Adrenal gland (tissue), 12 donors: ENCODE measurements around the gene MARCHF7. TPM values are rescaled to one million over a fixed set of nuclear protein-coding genes. Genes with fewer than 3 reads are reported as not detected.
"Not testable (repeated sequence)": the region's sequence is repeated elsewhere in the genome, so short reads cannot be mapped to it uniquely, and the experiment has no call there.

Experiments
- DNase-seq, 7 donors: peaks; one replicate each; pipeline ENCODE4 v3.0.0-alpha.2; 2019 to 2020
- H3K27ac ChIP-seq, 5 donors: fragments of 200-600 bp; sonication (generic) in 4 of 5; 1 replicate in 3 of 5; 2 replicates in 2 of 5; pipeline versions ENCODE4 v1.5.1 to v1.8.0; 2016 to 2020; ENCODE audit warnings: mild to moderate bottlenecking in 1 of 5
- H3K27me3 ChIP-seq: fragments of 200-600 bp; 2 replicates; pipeline ENCODE4 v1.8.0; 2021
- H3K36me3 ChIP-seq, 2 donors: fragments of 200-600 bp; replicated peaks in 1 of 2; 1 replicate in 1 of 2; 2 replicates in 1 of 2; pipeline versions ENCODE4 v1.5.1 to v1.8.0; 2018 to 2022
- H3K4me1 ChIP-seq, 2 donors: fragments of 200-600 bp; replicated peaks in 1 of 2; 1 replicate in 1 of 2; 2 replicates in 1 of 2; pipeline versions ENCODE4 v1.5.1 to v1.8.0; 2018 to 2021
- H3K4me3 ChIP-seq, 4 donors: fragments of 200-600 bp; sonication (generic) in 3 of 4; one replicate each; pipeline ENCODE4 v1.5.1; 2016 to 2018
- H3K9me3 ChIP-seq, 3 donors: fragments of 200-600 bp; sonication (generic) in 1 of 3; replicated peaks in 1 of 3; 1 replicate in 2 of 3; 2 replicates in 1 of 3; pipeline versions ENCODE4 v1.5.1 to v1.8.0; 2016 to 2021
- POLR2A ChIP-seq, 2 donors: fragments of 450-650 bp; IDR thresholded peaks; one replicate each; pipeline ENCODE4 v1.6.1; 2017; ENCODE audit warnings: antibody characterized with exemption in 2 of 2, mild to moderate bottlenecking in 2 of 2, moderate library complexity in 1 of 2
- WGBS, 4 donors: extraction: QIAGEN DNeasy Blood & Tissue Kit in 2 of 4; methylation state at CpG; one replicate each; pipeline versions ENCODE4 v1.1.5 to v1.1.7; 2013 to 2017; 5-methylcytosine and 5-hydroxymethylcytosine counted together
- intact Hi-C, 2 donors: fragments of 100-400 bp; cut with DNase I; formaldehyde crosslinking; loops; one replicate each; pipeline versions ENCODE4 v1.14.1 to v1.15.0; 2022 to 2023
- polyA plus RNA-seq, 3 donors: library from polyadenylated mRNA; stranded (reverse); fragments of 200-250 nt in 2 of 3; fragments of 350-450 nt in 1 of 3; fragmentation: Illumina TruSeq in 1 of 3; extraction: RNeasy Lipid Tissue Mini Kit (QIAGEN cat#74804) in 1 of 3; gene quantifications; one replicate each; pipeline ENCODE4 v1.2.3, GENCODE V29; 2013 to 2014
- total RNA-seq, 9 donors: library from RNA; depleted of rRNA in 4 of 9; stranded (reverse); fragments of >200 nt in 4 of 9; fragments of 120-200 nt in 1 of 9; fragmentation: NEBNext Ultra II Directional in 1 of 9; extraction: Animal tissue kit (Norgen Biotek cat#: 25700) in 1 of 9; gene quantifications; one replicate each; pipeline versions ENCODE4 v1.1.0 to v1.2.4, GENCODE V29; 2013 to 2023
- TF ChIP-seq, protein P1 (sequence below), 6 experiments: fragments of 450-650 bp in 4 of 6; fragments of 200-600 bp in 2 of 6; sonication (generic) in 1 of 6; IDR thresholded peaks; 1 replicate in 5 of 6; 2 replicates in 1 of 6; pipeline versions ENCODE4 v1.5.1 to v1.8.0; 2016 to 2021; ENCODE audit warnings: antibody characterized with exemption in 6 of 6, mild to moderate bottlenecking in 2 of 6, moderate library complexity in 1 of 6
- donor health status: healthy with polysubstance abuse.
- donor health status: Bipolar disorder and iron deficiency.
- donor health status: DM: yes; HTN: yes; CAD: no.
- donor health status: DM: no; HTN: no; CAD: no.
- donor health status: DM: no; HTN: no; CAD: no.
- donor health status: DM: yes; HTN: yes; CAD: no.

The MARCHF7 gene
- total and polyA plus RNA-seq, 12 donors: 15.6 to 109 (median 64.3) TPM

DNA sequence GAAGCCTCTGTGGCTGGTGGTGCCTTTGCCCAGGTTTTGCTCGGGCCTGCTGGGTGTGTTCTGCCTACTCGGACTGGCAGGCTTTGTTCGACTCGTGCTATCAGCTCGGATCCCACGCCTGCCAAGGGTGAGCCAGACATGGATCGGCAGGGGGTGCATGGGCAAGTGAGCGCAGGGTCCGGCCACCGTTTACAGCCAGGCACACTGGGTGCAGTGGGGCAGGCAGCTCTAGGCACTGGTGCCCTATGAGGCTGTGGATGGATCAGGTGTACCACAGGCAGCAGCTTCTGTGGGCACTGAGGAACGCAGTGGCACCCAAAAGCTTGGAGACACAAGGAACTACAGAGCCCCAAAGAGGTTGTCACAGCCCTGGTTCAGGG lies 25.6 kb downstream of the MARCHF7 start:
- Histone ChIP-seq H3K36me3 (peaks cover 0 to 24% of the 10 kb centered on the region in 2 donors), H3K27ac (no peak overlapping the region), H3K9me3 (no peaks in the 10 kb centered on the region), H3K4me1 (peaks cover 11 to 20% of the 10 kb centered on the region in 2 donors), H3K27me3 (no peaks in the 10 kb centered on the region), H3K4me3 (no peak overlapping the region)
- DNase-seq: no peak
- WGBS, 4 donors: 93 to 100% (median 96%) methylated on average over 1 to 11 of the region's 11 CpGs
- intact Hi-C loops: no loop called here
- no peak for TF ChIP-seq POLR2A (IDR thresholded peaks at IDR 0.05)
- TF ChIP-seq, protein P1, sequence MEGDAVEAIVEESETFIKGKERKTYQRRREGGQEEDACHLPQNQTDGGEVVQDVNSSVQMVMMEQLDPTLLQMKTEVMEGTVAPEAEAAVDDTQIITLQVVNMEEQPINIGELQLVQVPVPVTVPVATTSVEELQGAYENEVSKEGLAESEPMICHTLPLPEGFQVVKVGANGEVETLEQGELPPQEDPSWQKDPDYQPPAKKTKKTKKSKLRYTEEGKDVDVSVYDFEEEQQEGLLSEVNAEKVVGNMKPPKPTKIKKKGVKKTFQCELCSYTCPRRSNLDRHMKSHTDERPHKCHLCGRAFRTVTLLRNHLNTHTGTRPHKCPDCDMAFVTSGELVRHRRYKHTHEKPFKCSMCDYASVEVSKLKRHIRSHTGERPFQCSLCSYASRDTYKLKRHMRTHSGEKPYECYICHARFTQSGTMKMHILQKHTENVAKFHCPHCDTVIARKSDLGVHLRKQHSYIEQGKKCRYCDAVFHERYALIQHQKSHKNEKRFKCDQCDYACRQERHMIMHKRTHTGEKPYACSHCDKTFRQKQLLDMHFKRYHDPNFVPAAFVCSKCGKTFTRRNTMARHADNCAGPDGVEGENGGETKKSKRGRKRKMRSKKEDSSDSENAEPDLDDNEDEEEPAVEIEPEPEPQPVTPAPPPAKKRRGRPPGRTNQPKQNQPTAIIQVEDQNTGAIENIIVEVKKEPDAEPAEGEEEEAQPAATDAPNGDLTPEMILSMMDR (IDR thresholded peaks at IDR 0.05): no peak

DNA sequence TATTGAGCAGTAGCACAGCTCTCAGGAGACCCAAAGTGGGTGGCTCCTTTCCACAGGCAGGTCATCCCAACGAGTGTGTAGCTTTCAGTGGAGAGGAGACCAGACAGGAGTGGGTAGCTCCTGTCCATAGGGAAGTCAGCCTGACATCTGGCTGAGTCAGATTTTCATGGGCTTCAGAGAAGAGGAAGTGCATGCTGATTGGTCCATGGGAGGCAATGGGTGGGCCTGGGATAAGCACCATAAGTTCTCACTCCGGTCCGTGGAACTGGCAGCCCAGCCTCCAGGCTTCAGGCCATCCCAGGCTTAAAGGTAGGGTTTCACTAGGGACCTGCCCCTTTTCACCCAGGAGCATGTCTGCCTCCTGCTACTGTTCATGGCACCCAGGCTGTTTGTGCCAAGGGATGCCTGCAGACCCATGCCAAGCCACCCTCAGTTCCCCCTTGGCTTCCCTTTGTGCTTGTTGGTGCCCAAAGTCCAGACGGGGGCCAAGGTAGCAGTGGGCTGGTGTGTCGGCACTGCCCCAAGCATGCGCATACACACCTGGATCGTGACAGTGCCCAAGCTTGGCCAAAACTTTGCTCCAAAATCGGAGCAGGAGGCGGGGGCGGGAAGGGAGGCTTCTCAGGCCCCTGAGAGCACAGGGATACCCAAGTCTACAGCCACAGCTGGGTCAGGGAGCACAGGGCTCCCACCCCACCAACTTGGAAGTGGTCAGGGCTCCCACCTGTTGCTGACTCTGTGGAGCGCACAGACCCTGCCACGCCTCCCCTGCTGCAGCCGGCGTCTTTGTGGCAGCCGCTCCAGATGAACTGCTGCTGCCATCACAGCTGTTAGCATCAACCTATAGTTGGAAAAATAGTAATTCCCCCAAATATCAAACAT lies 26.4 kb downstream of the MARCHF7 start:
- TF ChIP-seq, protein P1 (IDR thresholded peaks at IDR 0.05): no peak
- TF ChIP-seq POLR2A (IDR thresholded peaks at IDR 0.05): no peak

DNA sequence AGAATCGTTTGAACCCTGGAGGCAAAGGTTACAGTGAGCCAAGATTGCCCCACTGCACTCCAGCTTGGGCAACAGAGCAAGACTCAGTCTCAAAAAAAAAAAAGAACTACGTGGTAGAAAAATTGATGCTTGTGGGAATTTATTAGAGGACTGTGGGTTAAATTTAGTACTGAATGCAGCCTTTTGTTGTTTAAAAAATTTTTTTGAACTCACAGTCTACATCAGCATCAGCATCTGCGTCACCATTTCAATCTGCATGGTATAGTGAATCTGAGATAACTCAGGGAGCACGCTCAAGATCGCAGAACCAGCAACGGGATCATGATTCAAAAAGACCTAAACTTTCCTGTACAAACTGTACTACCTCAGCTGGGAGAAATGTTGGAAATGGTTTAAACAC lies 30.5 kb downstream of the MARCHF7 start:
- peaks cover 0 to 8% of the 10 kb centered on the region in 2 donors for H3K4me1 ChIP-seq
- peaks cover 0 to 46% of the 10 kb centered on the region in 2 donors for H3K36me3 ChIP-seq
- WGBS, 4 donors: 95 to 99% (median 96%) methylated on average over 6 of the region's 6 CpGs
- no peak overlapping the region for H3K4me3 ChIP-seq
- intact Hi-C loops: no loop called here
- H3K27me3 ChIP-seq: no peaks in the 10 kb centered on the region
- TF ChIP-seq, protein P1 (IDR thresholded peaks at IDR 0.05): no peak
- TF ChIP-seq POLR2A (IDR thresholded peaks at IDR 0.05): no peak
- no peak for DNase-seq
- H3K27ac ChIP-seq: no peak overlapping the region
- H3K9me3 ChIP-seq: no peaks in the 10 kb centered on the region

More for the DNA sequence above, 26.4 kb downstream of the MARCHF7 start:
- WGBS, 4 donors: 92 to 96% (median 93%) methylated on average over 7 to 15 of the region's 15 CpGs
- no peaks in the 10 kb centered on the region for H3K27me3 ChIP-seq
- H3K27ac ChIP-seq: no peak overlapping the region
- no peak overlapping the region for H3K4me3 ChIP-seq
- intact Hi-C loops: no loop called here
- H3K4me1 ChIP-seq: peaks cover 11 to 20% of the 10 kb centered on the region in 2 donors
- H3K9me3 ChIP-seq: no peaks in the 10 kb centered on the region
- H3K36me3 ChIP-seq: peaks cover 0 to 26% of the 10 kb centered on the region in 2 donors
- DNase-seq: no peak

DNA sequence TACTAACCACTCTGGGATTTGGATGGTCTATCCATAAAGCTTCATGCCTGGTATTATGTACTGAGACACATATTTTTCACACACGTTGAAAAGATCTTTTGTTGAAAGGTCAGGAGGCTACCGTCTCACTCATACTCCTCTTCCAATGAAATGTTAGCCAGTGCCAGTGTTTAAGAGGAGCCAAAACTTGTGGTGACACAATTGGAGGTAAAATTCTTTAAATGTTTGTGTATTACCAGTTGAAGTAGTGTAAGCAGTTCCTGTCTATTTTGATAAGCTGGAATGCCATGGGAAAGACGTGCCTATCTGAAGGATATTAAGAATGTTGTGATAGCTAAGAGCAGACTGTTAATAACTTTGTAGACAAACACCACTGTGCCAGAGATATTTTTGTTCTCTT lies 32.1 kb downstream of the MARCHF7 start:
- TF ChIP-seq, protein P1 (IDR thresholded peaks at IDR 0.05): no peak
- no peak for TF ChIP-seq POLR2A (IDR thresholded peaks at IDR 0.05)
- intact Hi-C loops: no loop called here

DNA sequence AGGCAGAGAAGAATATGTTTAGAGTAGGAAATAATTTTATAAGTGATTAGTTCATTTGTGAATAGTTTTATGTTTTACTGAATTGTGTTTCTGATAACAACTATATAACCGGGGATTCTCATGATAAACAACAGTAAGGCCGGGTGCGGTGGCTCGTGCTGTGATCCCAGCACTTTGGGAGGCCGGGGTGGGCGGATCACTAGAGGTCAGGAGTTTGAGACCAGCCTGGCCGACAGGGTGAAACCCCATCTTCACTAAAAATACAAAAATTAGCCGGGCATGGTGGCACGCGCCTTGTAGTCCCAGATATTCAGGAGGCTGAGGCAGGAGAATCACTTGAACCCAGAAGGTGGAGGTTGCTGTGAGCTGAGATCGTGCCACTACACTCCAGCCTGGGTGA lies 32.9 kb downstream of the MARCHF7 start:
- DNase-seq, H3K27me3 ChIP-seq, H3K27ac ChIP-seq, intact Hi-C loops, H3K4me3 ChIP-seq, H3K4me1 ChIP-seq, H3K9me3 ChIP-seq: not testable (repeated sequence)
- 95 to 98% (median 96%) methylated on average over 11 of the region's 11 CpGs for WGBS, 4 donors
- peaks cover 0 to 56% of the 10 kb centered on the region in 2 donors for H3K36me3 ChIP-seq

More for the DNA sequence above, 32.1 kb downstream of the MARCHF7 start:
- Histone ChIP-seq H3K36me3 (peaks cover 0 to 53% of the 10 kb centered on the region in 2 donors), H3K4me3 (no peak overlapping the region), H3K27ac (no peak overlapping the region), H3K27me3 (no peaks in the 10 kb centered on the region), H3K4me1 (peaks cover 0 to 7% of the 10 kb centered on the region in 2 donors), H3K9me3 (no peaks in the 10 kb centered on the region)
- DNase-seq: no peak
- WGBS, 4 donors: 23 to 37% (median 36%) methylated on average over 3 of the region's 3 CpGs
